Ishikawa (cell line): ENCODE data around the gene NGF.

Source experiments
- CEBPB ChIP-seq: IDR thresholded peaks from 2 replicates; pipeline ENCODE4 v1.6.1; 2012
- CREB1 ChIP-seq: IDR thresholded peaks from 2 replicates; pipeline ENCODE4 v1.6.1; 2012; ENCODE audit warnings: low read depth
- EGR1 ChIP-seq: IDR thresholded peaks from 2 replicates; pipeline ENCODE4 v1.6.1; 2012
- EP300 ChIP-seq: IDR thresholded peaks from 2 replicates; pipeline ENCODE4 v1.6.1; 2012; ENCODE audit warnings: borderline replicate concordance
- FOXM1 ChIP-seq: IDR thresholded peaks from 2 replicates; pipeline ENCODE4 v1.6.1; 2012; ENCODE audit warnings: low read depth, borderline replicate concordance
- MAX ChIP-seq: IDR thresholded peaks from 2 replicates; pipeline ENCODE4 v1.6.1; 2012
- NFIC ChIP-seq: IDR thresholded peaks from 2 replicates; pipeline ENCODE4 v1.6.1; 2012
- RAD21 ChIP-seq: IDR thresholded peaks from 2 replicates; pipeline ENCODE4 v1.6.1; 2012; ENCODE audit warnings: low read depth
- REST ChIP-seq: IDR thresholded peaks from 2 replicates; pipeline ENCODE4 v1.6.1; 2012; ENCODE audit warnings: low read depth, mild to moderate bottlenecking
- TAF1 ChIP-seq: IDR thresholded peaks from 2 replicates; pipeline ENCODE4 v1.6.1; 2012; ENCODE audit warnings: low read depth, mild to moderate bottlenecking
- TCF12 ChIP-seq: IDR thresholded peaks from 2 replicates; pipeline ENCODE4 v1.6.1; 2012; ENCODE audit warnings: low read depth
- TEAD4 ChIP-seq: IDR thresholded peaks from 2 replicates; pipeline ENCODE4 v1.6.1; 2012
- USF1 ChIP-seq: IDR thresholded peaks from 2 replicates; pipeline ENCODE4 v1.6.1; 2012
- YY1 ChIP-seq: IDR thresholded peaks from 2 replicates; pipeline ENCODE4 v1.6.1; 2012; ENCODE audit warnings: low read depth
- ZBTB7A ChIP-seq: IDR thresholded peaks from 2 replicates; pipeline ENCODE4 v1.6.1; 2012; ENCODE audit warnings: low read depth

Gene NGF

DNA sequence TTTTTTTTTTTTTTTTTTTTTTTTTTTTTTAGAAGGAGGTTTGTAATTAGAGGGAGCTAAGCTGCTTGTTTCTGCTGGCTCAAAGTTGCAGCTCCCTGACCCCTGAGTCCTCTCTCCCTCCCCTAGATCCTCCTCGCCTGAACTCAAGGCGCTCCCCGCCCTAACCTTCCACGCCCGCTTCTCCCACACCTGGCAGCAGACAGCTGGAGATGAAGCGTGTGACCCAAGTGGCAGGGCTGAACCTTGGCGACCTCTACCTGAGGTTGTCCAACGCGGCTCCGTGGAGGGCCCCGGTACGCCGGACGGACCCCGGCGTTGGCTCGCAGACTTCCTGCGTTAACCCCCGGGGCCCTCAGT lies 795 bp downstream of the NGF start:
- TF ChIP-seq TEAD4 (no peak), CREB1 (no peak), MAX (no peak), YY1 (no peak), TAF1 (no peak), USF1 (no peak), TCF12 (no peak), RAD21 (no peak), NFIC (no peak), REST (no peak), ZBTB7A (no peak), CEBPB (no peak), EP300 (no peak), FOXM1 (no peak), EGR1 (no peak)

GRCh38 chr1:115336741-115337140 lies 1.3 kb downstream of the NGF start:
- TF ChIP-seq TEAD4 (no peak), TCF12 (no peak), EGR1 (no peak), TAF1 (no peak), EP300 (no peak), NFIC (no peak), REST (no peak)

- no peak for TF ChIP-seq EGR1
- TF ChIP-seq CEBPB, result peak; percentile 87
These were observed 5.0 kb downstream of the NGF start for GRCh38 chr1:115332813-115333608.

DNA sequence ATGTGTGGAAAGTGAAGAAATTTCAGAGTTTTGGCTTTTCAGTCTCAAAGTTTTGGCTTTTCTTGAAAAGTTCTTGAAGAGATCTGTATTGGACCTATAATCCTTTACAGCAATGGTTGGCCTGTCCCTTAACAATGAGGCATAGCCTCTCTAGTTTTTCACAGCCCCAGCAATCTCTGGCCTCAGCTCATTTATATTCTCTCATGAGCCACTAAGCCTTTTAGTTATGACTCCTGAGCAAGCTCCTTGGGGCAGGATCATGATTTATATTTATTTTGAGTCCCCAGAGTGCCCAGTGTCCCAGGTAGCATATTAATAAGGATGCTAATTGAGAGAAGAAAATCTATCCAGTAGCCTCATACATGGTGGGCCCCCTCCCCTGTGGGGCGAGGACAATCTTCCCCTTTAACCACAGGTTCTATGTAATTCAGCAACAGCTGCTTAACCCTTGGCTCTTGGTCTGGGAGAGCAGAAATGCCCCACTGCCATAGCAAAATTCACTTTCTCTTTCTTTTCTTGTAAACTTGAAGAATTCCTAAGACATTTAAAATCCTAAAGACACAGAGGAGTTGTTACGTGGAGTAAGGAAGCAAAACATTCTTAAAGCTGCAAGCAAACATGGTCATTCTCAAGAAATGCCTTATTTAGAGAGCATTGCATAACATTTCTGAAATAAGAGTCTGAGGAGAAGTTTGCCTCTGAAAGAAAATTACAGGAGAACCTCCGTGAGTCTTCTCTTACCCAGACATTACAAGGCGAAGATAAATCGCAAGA lies 6.3 kb downstream of the NGF start:
- no peak for TF ChIP-seq RAD21
- TF ChIP-seq NFIC, result no peak
- no peak for TF ChIP-seq TEAD4
- no peak for TF ChIP-seq CREB1
- TF ChIP-seq ZBTB7A, result no peak
- no peak for TF ChIP-seq EGR1
- TF ChIP-seq FOXM1, result no peak
- no peak for TF ChIP-seq USF1
- no peak for TF ChIP-seq EP300
- TF ChIP-seq TAF1, result no peak
- TF ChIP-seq MAX, result no peak
- TF ChIP-seq CEBPB, result no peak
- TF ChIP-seq REST, result no peak
- no peak for TF ChIP-seq YY1
- TF ChIP-seq TCF12, result no peak
